ENCODE measurements around the gene ATXN2.

The ATXN2 gene

DNA sequence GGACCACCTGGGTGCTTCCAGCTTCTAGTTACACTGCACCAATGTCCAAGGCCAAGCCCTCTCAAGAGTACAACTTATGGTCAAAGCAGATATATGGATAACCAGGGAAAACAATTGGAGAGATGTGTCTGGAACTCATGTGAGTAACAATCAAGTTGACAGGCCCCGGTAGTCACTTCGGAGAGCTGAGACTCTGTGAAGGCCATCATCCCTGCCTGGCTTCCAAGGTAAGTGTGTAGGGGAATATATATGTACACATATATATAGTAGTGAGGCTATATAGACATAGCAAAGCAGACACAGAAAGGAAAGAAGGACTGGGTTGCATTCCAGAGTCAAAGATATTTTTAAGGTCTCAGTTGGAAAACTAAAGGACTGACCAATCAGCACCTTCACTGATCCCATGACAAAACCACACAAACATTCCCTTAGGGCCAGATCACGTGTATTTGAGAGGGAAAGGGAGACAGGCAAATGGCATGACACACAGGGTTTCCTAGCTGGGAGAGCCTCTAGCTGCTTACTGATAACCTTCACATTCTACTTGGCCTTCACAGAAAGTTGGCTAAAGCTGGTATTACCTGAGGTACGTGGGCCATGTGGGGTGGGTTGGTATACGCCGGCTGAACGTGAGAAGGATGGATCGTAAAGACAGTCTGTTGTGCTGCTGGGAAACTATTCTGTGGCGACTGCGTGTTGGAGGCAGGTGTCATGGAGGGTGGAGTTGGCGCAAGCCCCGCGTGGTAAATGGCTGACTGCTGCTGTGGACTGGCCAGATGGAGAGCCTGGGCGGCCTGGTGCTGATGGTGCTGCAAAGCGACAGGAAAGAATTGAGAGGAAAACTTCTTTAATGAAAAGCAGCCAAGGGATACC lies 143.4 kb downstream of the ATXN2 start:
- peak; percentile 36 for DNase-seq (ENCODE audit: low read depth)
- H3K4me3 ChIP-seq (replicated peaks; ENCODE audit: low read depth, low read length) = no peak overlapping the region
- TF ChIP-seq, protein P1, sequence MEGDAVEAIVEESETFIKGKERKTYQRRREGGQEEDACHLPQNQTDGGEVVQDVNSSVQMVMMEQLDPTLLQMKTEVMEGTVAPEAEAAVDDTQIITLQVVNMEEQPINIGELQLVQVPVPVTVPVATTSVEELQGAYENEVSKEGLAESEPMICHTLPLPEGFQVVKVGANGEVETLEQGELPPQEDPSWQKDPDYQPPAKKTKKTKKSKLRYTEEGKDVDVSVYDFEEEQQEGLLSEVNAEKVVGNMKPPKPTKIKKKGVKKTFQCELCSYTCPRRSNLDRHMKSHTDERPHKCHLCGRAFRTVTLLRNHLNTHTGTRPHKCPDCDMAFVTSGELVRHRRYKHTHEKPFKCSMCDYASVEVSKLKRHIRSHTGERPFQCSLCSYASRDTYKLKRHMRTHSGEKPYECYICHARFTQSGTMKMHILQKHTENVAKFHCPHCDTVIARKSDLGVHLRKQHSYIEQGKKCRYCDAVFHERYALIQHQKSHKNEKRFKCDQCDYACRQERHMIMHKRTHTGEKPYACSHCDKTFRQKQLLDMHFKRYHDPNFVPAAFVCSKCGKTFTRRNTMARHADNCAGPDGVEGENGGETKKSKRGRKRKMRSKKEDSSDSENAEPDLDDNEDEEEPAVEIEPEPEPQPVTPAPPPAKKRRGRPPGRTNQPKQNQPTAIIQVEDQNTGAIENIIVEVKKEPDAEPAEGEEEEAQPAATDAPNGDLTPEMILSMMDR (IDR thresholded peaks at IDR 0.05; ENCODE audit: low read length, missing control alignments) = no peak

DNA sequence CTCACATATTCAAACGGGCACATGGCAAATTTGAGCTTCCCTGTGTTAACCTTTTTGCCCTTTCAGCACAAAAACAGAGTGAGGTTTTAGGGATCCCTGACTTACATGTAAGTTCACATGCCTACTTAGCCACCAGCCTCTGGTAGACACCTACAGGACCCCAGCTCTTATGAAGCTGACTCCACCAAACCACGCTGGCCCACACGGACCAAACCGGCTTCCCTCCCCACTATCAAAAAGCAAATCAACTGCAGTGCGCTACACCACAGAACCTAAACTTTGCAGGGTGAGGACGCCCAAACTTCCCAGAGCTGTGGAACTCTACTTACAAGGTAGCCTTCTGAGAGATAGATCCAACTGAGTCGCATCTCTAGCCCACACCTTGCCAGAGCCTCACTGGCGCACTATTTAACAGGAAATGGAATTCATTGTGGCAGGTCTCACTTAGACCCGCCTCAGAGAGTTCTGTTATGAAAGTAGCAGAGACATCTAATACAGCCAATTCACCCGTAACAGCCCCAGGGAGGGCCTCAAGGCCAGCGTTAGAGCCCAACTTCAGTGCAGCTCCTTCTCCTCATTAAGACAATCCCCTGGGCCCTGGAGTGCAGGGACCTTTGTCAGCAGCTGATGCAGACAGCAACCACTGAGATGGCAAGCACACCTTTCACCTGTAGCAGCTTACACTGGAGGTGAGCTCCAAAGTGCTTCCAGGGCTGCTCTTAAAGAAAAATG lies 144.2 kb downstream of the ATXN2 start:
- DNase-seq (ENCODE audit: low read depth) = no peak
- no peak overlapping the region for H3K4me3 ChIP-seq (replicated peaks; ENCODE audit: low read depth, low read length)
- TF ChIP-seq, protein P1 (IDR thresholded peaks at IDR 0.05; ENCODE audit: low read length, missing control alignments) = no peak

DNA sequence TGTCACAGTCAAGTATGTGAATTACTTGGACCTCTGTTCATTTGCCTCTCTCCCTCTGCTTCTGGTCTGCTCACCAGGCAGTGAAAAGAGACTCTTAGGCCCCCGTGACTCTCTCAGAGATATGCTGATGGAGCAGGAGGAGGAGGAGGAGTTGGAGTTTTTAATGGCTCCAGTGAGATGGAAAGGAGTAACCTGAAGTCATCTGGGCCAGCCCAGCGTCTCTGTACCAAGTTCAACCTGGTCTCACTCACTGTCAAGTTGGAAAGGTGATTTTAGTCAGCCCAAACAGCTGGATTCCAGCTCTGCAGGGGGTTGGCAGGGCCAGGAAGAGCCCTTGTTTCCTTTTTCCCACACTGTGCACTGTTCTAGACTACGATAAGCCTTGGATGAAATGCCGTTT lies 144.8 kb downstream of the ATXN2 start:
- no peak overlapping the region for H3K4me3 ChIP-seq (replicated peaks; ENCODE audit: low read depth, low read length)
- TF ChIP-seq, protein P1 (IDR thresholded peaks at IDR 0.05; ENCODE audit: low read length, missing control alignments) = no peak
- DNase-seq (ENCODE audit: low read depth) = no peak

DNA sequence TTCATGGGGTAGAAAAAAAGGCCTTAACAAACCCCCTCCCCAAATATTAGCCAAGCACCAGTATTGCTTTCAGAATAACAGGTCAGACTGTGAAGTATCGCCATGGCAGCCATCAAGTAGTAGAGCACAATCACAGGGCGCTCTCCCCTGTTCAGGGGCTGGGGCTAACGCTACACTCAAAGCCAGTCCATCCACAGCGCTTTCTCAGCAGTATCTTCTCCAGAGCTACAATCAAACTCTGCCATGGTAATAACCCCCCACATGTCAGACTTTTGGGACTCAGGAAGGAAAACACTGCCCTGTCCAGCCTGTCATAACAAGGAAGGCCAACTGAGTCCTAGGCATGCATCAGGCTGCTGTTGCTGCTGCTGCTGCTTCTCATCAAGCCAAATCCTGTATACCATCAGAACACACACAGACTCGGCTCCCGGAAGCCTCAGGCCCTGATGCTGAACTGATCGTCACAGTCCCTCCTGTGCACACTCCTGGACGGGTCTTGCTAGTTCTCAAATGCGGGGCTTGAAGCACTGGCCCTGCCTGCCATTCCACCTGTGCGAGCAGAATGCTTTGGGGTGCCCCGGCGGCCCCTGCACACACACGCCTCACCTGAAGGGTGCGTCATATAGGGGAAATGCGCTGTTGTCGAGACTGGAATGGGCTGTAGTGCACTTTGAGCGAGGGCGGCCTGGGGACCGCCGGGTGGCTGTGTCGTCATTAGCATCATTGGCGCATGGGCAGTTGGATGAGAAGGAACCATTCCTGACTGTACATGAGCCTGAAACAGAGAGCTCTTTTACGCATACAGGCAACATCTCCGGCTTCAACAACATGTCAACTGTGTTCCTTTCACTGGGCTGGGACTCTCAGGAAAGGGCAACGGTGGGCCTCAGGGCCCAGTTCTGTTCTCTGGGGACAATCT lies 145.8 kb downstream of the ATXN2 start:
- H3K4me3 ChIP-seq (replicated peaks; ENCODE audit: low read depth, low read length) = no peak overlapping the region
- TF ChIP-seq, protein P1 (IDR thresholded peaks at IDR 0.05; ENCODE audit: low read length, missing control alignments) = no peak
- DNase-seq (ENCODE audit: low read depth) = no peak

DNA sequence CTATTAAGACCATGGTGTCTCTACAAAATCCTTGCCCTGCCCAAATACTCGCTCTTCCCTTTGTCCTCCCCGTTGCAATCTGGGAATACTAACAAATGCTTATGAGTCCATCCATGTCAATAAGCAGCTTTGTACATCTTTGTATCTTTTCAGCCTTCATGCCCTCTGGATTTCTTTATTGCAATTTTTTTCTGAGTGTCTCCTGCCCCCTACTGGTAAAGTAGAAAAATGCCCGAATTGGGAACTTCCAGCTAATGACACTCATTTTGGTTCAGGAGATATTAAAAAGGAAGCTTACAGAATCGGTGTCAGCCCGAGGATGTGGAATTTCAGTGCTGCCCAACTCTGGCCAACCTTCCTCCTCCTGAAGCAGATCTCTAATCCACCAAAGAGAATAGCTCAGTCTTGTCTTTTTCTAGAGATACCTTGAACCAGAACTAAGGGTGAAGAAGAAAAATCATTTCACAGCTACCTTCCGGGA lies 147.4 kb downstream of the ATXN2 start:
- DNase-seq (ENCODE audit: low read depth) = peak; percentile 71
- TF ChIP-seq, protein P1 (IDR thresholded peaks at IDR 0.05; ENCODE audit: low read length, missing control alignments) = peak; percentile 75
- no peak overlapping the region for H3K4me3 ChIP-seq (replicated peaks; ENCODE audit: low read depth, low read length)

DNA sequence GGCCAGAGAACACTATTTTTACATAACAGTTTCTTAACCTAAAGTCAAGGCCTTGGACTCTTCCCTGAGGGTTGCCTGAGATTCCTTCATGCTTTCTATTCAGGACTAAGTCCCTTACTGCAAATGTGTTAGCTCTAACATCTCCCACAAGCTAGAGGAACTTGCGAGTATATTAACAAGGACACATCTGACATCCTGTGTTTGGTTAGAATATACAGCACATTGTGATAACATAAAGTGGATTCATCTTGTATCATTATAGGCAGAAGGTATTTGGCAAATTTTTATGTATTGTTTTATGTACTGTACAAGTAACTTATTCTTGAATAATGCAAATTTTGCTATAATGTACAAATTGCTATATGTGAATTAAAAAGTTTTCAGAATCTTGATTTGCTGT lies 147.9 kb downstream of the ATXN2 start:
- no peak for DNase-seq (ENCODE audit: low read depth)
- TF ChIP-seq, protein P1 (IDR thresholded peaks at IDR 0.05; ENCODE audit: low read length, missing control alignments) = no peak
- H3K4me3 ChIP-seq (replicated peaks; ENCODE audit: low read depth, low read length) = no peak overlapping the region
